ENCODE measurements around the gene SLC43A3.

SLC43A3 gene

DNA sequence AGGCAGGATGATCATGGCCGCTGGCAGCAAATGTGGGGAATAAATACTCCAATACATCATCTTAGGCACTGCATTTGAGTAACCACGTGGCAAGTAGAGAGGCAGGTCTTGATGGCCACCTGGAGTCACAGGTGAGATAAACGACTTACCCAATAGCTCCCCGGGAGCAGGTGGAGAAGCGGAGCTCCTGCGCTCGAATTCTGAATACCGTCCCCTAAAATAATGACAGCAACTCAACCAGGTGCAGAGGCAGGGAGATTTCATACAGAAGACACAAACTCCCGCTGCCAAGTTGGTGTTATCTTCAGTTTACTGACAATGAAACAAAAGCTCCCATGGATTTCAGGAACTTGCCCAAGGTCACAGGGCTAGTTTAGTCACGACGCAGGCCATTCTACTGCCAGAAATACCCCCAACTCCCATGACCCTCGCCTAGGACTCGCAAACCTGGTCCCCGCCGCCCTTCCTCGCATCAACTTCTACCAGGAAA lies 437 bp downstream of the SLC43A3 start:
- DNase-seq = no peak

DNA sequence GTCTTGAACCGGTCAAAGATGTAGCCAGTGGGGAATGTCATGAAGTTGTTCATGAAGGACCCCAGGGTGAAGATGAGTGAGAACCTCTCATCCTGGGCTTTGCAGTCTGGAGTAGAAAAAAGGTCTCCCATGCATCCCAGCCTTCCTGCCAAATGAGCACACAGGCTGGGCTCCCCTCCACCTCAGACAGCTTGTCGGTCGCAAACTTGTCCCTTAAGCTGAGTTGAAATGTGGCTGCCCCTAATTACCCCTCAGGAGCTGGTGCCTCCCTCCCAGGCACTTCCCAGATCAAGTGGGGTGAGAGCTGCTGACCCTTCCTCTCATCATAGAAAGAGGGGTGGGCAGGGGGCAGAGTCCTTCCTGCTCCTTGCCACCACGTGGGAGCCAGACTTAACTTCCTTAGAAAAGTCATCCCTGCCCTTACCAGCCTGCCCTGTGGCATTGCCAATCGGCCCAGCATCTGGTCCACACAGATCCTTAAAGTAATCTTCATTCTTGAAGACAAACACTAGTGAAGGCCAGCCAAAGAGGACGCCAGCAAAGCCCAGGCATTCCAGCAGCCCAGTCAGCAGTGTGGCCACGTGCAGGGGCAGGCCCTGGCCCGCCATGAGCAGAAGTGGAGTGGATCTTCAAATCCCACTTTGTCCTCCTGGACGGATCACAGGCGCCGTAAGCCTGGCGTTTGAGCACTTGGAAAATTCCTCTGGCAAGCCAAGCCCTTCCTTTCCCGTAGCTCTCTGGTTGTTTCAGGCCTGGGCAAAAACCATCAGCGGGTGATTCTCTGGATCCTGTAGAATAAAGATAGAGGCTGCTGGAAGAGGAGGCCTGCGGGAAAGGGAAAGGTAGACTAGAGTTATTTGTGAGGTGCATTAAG lies 1.1 kb downstream of the SLC43A3 start:
- no peak for DNase-seq

DNA sequence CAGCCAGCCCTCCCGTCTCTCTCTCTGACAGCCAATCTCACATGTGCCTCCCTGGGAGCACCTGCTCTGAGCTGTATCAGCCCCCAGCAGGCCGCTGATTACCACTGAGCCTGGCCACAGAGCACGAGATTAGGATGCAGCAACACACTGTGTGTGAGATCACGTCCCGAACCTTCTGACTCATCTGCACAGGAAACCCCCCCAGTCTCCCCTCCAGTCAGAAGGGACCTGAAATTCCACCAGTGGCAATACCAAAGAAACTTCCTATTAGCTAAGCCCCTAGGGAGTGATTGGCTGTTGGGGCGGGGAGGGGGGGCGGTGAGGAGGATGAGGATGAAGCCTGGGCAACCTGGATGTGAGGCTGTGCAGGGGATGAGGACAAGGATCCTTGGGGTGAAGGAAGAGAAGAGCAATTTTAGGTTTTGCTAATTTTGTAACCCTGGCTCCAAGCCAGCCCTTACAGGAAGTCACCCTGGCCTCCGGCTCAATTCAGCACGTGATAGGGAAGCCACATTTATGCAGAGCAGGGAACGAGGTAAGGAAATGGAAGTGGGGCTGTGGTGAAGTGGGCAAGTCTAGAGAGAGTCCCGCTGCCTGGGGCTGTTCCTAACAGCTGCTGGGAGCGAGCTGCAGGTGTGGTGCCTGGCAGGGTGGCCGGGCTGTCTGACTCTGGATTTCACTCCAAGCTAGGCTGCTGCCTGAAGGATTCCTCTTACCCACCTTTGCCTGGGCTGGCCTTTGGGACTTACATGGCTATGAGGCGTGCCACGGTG lies 1.9 kb downstream of the SLC43A3 start:
- peak; percentile 97 for DNase-seq

DNA sequence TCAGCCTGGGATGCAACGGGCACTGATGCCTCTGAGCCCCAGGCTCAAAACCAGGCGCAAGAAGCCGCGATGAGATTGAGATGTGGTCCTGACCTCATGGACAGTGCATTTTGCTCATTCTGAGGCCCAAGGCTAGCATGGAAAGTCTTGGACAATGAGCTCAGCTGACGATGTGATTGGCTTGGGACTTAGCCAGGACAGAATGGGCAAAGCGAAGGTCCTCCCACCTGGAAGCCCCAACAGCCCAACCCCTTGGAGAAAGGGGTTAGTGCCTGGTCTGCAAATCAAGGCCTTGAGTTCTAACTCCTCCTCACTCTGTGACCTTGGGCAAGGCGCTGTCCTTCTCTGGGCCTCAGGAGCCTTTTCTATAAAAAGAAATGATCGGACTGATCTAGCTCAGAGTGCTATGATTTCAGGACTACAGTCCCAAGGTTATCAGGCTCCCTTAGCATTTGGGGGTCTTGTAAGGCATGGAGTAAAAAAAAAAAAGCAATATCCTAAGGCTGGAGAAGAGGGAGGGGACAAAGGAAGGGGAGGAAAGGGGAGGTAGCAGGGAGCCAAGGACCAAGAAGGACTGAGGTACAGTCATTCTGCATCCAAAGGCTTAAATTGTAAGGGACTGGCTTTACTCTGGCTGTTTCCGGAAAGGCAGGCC lies 2.7 kb downstream of the SLC43A3 start:
- no peak for DNase-seq

DNA sequence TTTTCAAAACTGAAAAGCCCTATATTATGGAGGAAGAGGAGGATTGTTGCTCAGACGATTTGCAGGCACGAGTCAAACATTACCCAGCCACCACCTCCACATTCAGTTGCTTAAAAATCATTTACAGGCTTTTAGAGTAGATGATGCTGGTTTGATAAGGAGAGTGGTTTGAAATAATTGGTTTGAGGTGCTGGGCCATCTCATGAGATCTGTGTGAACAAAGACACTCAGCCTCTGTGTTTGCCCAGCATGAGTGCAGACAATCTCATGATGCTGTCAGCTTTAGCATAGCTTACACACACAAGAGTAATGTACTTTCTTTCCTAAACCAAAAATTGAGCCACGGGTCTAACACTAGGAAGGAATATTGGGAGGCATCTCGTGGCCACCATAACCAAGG lies 4.3 kb downstream of the SLC43A3 start:
- no peak for DNase-seq

DNA sequence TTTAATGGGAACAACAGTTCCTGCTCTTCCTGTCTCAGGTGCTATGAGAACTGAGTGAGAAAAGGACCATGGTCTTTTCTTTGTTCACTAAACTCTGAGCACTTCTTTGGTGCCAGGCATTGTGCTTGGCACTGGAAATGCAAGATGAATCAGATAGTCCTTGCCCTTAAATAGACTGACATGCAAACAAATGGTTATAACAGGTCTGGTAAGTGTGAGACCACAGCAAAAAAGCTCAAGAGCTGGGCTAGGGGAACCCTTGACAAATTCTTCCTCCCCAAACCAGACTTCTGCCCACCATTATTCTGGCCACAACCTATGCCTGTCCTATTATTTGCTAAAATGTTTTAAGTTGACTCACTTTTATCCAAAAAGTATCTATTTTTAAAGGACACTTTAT lies 5.1 kb downstream of the SLC43A3 start:
- no peak for DNase-seq

DNA sequence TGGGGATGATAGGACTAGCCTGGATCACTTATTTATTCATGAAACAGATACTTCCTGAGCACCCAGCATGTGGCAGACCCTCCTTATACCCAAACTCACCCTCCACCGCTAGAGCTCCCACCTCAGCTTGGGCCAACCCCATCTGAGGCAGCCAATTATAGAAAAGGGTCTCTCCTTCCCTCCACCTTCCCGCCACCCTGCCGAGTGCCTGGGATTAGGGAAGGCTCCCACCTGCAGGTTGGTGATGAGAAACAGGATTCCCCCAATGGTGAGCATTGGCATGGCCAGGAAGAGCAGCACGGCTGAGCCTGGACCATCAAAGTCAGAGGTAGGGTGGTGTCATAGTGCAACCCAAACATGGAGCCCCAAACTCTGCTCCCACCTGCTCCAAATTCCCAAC lies 5.9 kb downstream of the SLC43A3 start:
- DNase-seq = no peak

DNA sequence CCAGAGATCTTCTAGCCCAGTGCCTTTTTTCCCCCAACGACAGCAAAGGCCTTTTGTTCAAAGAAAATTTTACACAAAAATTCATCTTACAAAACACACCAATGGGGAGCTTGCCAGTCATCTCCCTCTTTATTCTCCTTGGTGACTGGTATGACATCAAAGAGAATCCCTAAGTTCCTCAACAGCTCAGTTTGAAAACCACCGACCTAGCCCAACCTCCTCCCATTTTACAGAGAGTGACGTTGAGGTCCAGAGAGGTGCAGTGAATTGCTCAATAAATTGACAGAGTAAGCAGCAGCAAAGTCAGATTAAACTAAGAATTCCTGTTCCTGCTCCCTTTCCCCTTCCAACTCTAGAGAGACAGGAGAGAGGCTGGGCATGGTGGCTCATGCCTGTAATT lies 7.8 kb downstream of the SLC43A3 start:
- DNase-seq = no peak

DNA sequence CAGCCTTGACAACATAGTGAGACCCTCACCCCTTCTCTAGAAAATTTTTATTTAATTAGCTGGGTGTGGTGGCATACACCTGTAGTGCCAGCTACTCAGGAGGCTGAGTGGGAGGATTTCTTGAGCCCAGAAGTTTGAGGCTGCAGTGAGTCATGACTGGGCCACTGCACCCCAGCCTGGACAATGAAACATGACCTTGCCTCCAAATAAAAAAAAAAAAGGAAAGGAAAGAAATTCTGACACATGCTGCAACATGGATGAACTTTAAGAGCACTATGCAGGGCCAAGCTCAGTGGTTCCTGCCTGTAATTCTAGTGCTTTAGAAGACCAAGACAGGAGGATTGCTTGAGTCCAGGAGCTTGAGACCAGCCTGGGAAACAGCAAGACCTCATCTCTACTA lies 8.8 kb downstream of the SLC43A3 start:
- DNase-seq = no peak

DNA sequence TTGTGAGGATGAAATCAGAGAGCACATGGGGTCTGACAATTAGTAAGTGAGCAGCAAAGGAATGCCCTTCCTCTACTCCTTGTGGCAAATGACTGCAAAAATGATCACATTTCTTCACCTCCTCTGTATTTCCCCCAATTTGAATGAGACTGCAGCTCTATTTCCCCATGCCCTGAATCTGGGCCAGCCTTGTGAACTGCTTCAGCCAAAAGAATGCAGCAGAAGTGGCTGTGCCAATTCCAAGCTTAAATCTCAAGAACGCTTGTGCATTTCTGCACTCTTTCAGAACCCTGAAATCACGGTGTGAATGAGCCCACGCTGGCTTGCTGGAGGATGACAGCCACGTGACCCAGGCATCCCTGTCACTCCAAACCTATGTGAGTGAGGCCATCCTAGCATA lies 9.9 kb downstream of the SLC43A3 start:
- no peak for DNase-seq

DNA sequence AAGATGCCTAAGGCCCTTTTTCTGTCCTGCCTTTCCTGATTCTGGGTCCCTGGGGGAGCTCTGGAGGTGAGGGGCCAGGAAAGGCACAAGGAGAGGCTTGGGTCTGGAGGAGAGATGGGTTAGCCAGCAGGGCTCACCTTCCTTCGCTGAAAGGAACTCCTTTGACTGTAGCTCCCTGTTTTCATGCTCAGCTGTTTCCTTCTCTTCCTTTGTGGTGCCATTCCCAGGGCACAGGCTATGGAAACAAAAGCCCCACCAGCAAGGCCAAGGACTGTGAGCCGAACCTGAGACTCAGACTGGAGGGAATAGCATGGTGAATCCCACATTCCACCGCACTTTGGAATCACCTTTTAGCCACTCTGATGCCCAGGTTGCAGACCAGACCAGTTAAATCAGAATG lies 10.5 kb downstream of the SLC43A3 start:
- DNase-seq = no peak

DNA sequence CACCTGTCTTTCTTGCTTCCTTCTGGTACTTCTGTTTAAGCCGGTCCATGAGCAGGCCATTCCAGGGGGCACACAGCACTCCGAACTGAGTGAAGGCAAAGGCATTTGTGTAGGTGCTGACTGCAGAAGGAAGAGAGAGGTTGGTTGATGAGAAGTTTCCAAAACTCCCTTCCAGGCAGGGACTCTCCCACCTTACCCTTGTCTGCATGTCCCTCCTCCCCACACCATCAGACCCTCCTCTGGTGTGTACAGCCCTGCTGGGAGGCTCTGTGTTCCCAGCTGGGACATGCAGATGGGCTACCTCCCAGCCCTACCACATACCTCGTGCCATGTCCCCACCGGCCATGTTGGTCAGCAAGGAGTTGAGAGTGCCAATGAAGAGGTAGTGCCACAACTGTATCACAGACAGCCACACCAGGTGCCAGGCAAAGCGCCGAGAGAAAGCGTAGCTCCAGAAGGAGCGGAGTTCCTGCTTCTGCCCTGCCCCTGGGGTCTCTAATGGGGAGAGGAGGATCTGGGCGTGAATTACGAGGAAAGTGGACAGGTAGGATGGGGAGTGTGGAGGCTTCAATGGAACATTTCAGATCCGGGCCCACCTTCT lies 12.2 kb downstream of the SLC43A3 start:
- no peak for DNase-seq

DNA sequence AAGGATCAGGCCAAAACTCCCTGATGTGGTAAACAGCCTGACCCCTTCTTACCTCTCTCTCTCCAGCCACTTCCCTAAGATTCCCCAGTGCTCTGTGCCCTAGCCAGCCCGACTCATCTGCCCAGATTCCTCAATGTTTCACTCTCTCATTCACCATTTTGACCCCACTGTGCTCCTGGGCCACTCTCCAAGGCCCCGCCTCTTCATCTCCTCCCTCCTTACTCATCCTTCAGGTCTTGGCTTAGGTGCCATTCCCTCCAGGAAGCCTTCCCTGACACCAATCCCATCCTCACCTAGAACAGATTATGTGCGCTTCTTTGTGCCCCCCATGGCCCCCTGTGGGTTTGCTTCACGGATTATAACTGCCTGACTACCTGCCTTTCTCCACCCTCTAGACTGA lies 13.2 kb downstream of the SLC43A3 start:
- DNase-seq = no peak

DNA sequence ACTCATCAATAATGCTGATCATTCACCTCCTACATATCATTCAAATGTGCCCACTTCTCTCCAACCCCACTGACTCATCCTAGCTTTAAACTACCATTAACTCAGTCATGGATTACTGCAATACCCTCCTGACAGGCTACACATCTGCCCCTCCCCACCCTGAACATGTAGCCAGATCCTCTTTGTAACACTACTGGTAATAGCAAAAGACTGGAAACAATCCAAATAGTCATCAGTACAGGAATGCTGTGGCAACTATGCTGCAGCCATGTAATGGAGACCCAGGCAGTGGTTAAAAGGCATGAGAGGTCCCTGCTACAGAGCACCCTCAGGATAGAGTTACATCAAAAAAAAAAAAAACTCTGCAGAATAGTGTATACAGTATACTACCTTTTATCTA lies 16.6 kb downstream of the SLC43A3 start:
- DNase-seq = peak; percentile 77

DNA sequence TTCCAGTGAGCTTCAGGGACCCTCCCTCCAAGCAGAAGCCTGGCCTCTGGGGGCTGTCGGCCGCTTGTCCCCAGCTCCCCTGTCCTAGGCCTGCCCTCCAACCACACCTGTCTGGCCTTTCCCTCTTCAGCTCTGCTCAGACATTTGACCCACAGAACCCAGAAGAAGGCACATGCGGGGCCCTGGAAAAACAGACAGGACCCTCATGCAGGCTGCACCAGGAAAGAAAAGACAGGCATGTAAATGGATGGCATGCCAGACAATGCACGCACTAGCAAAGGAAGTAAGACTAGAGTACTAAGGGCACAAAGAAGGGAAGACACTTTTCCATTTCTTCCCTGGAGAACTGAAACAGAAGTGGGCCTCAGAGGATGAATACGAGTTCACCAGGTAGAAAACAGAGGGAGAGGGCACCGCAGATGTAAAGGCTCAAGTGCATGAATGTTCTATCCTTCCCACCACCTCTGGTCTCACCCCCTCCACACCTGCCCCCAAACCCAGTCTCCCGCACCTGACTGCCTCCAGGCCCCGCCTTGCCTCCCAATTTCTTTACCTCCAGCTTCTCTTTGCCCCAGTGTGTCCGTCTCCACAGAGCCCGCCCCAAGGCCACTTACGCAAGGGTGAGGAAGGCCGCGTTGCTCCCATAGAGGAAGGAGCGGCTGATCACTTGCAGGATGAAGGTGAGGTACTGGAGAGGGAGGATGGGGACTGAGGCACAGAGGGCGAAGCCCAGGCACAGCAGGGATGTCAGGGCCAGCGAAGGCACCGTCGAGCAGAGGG lies 17.4 kb downstream of the SLC43A3 start:
- no peak for DNase-seq

DNA sequence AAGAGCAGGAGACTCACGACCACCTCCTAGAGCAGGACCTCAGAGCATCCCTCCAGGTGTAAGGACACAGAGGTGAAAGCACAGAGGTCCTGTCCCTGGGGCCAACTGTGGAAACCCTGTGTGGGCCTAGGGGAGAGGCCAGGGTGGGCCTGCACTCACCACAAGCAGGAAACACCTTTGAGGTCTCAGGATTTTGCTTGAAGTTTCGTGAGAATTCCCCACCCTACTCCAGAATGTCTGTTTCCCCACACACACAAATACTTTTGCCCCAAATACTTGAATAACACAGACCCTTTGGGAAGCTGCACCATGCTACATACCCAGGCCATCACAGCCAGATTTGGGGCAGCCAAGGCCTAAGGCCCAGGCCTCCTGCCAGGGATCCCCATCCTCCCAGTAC lies 18.1 kb downstream of the SLC43A3 start:
- no peak for DNase-seq

DNA sequence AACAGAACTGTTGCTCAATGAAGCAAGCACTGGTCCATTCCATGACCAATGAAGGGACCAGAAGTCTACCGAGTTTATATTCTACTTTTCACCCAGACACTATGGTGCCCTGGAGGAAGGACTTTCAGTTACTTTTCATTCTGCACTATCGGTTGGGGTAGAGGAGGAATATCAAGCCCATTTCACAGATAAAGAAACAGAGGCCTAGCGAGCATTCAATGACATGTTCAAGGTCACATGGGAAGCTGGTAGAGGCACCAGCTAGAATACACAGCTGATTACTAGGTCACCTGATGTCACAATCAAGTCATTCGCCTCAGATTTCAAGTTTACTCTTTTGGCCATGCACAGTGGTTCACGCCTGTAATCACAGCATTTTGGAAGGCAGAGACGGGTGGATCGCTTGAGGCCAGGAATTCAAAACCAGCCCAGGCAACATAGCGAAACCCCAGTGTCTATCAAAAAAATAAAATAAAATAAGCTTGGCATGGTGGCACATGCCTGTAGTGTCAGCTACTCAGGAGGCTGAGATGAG lies 18.9 kb downstream of the SLC43A3 start:
- DNase-seq = no peak

DNA sequence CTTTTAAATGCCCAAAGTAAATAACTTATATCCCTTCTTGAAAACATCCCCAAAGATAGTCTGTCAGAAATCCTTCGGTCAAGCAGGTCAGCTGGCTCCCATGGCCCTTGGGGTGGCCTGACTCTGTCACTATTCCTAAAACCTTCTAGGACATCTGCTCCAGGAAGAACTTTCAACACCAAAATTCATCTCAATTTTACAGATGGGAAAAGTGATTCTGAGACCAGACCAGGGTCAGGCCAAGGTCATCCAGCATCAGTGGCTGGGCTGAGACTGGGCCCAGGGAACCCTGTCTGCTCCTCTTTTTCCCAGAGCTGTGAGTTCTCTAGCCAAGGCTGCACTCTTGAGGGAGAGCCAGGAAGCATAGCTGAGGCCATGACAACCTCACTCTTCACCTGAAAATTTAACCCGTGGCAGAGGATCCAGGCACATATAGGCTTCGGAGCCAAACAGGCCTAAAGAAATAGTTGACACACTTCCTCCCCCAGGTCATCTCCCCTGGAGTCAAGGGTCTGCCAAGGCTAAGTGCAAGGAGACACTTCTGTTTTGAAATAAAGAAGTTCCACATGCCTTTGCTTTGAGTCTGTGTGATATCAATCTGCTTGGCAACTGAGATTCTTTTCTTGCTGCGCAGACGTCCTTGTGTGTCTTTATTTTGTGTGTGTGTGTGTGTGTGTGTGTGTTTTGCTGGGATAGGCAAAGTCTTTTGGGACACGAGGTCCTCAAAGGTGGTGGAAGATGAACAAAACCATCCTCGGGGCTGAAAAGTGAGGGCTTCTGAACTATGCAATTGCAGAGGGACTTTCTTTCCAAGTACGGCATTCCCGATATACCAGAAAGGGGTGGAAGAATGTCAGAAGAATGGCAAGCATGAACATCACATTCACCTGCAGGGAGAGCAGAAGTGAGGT lies 19.7 kb downstream of the SLC43A3 start:
- DNase-seq = no peak

DNA sequence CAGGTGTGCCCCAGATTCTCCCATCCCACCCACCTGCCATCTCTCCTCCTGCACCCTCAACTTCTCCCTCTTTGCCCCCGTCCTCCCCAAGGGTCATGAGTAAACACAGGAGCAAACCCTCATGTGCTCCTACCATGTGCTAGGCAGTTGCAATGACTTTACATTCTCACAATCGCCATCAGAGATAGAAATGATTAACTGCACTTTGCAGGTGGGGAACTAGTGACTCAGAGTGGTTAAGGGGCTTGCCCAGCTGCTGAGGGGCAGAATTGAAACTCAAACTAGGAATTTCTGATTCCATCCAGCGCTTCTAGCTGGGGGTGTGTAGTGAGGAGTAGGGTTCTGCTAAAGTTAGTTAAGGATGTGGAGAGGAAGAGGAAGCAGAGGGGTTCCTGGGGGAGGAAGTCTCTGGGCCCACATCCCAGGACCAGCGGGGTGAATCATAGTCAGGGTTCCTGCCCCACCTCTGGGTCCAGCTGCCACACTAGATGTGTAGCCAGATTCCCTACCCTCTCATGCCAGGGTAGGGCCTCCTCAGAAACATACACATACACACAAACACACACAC lies 20.5 kb downstream of the SLC43A3 start:
- DNase-seq = no peak

DNA sequence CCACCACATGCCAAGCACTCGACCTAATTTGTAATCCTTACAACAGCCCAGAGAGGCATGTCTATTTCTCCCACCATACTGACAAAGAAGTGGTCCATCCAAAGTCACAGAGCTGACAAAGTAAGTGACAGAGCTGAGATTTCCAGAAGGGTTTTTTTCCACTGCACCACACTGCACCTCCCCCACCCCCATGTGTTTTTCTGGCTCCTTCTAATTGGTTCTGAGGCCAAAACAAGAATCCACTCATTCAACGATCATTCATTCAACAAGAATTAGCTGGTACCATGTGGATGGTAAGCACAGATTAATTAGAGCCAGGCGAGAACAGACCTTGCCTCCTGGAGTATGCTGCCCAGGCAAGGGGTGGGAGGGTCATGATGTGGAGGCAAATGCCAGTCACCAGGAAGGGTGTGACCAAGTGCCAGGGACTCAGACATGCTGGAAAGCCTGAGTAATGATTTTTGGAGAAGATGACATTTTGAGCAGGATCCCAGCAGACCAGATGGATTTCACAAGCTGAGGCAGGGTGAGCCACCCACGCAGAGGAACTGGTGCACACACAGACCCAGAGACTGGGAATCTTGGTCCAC lies 21.6 kb downstream of the SLC43A3 start:
- DNase-seq = no peak

Data from EL (cell line).